Stimulated activated CD4-positive, alpha-beta T cell treated with anti-CD3 and anti-CD28 coated beads, Interleukin-4, amount 100 ng/mL, for 48 hours (primary cell): ENCODE results near the gene PDE4B.

Source experiments
- DNase-seq, 2 donors: peaks; one replicate each; pipeline ENCODE4 v3.0.0-alpha.2; 2020; ENCODE audit warnings: low read depth in 2 of 2

PDE4B gene

GRCh38 chr1:66422804-66423203, 630.1 kb downstream of the PDE4B start:
- DNase-seq: no peak
